Fibroblast of the aortic adventitia (primary cell): ENCODE measurements around the gene MAP4K3. TPM values are rescaled to one million over a fixed set of nuclear protein-coding genes. Genes with fewer than 3 reads are reported as not detected.
"Not testable (repeated sequence)": the region's sequence is repeated elsewhere in the genome, so short reads cannot be mapped to it uniquely, and the experiment has no call there.

Experiments
- DNase-seq: peaks from one replicate; pipeline ENCODE4 v3.0.0-alpha.2; 2010; ENCODE audit warnings: low read depth
- H3K4me3 ChIP-seq: 2 replicates; pipeline ENCODE4 v1.5.1; 2011; ENCODE audit warnings: low read depth, mild to moderate bottlenecking, control low read depth, low read length, moderate library complexity
- total RNA-seq: library from RNA; depleted of rRNA; stranded (reverse); fragments of >200 nt; gene quantifications from 2 replicates; pipeline ENCODE4 v1.2.3, GENCODE V29; 2012; ENCODE audit warnings: low replicate concordance
- TF ChIP-seq, protein P1 (sequence below): IDR thresholded peaks from 2 replicates; pipeline ENCODE4 v1.5.1; 2011; ENCODE audit warnings: mild to moderate bottlenecking, low read length, control low read depth, inconsistent platforms; ENCODE audit not compliant: insufficient read depth

MAP4K3 gene
- total RNA-seq, 1 donor: 48.0 TPM

DNA sequence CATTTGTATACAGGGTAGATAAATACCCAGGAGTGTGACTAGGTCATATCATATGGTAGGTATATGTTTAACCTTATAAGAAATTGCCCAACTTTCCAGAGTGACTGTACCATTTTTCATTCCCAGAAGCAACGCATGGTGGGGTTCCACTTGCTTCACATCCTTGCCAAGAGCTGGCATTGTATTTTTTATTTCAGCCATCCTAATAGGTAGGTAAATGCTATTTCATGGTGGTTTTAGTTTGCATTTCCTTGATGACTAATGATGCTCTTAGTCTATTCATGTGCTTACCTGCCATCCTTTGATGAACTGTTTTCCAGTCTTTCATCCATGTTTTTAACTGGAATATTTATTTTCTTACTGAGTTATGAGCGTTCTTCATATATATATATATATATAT, 51.9 kb downstream of the MAP4K3 start:
- DNase-seq: no peak
- no peak overlapping the region for H3K4me3 ChIP-seq
- TF ChIP-seq, protein P1, sequence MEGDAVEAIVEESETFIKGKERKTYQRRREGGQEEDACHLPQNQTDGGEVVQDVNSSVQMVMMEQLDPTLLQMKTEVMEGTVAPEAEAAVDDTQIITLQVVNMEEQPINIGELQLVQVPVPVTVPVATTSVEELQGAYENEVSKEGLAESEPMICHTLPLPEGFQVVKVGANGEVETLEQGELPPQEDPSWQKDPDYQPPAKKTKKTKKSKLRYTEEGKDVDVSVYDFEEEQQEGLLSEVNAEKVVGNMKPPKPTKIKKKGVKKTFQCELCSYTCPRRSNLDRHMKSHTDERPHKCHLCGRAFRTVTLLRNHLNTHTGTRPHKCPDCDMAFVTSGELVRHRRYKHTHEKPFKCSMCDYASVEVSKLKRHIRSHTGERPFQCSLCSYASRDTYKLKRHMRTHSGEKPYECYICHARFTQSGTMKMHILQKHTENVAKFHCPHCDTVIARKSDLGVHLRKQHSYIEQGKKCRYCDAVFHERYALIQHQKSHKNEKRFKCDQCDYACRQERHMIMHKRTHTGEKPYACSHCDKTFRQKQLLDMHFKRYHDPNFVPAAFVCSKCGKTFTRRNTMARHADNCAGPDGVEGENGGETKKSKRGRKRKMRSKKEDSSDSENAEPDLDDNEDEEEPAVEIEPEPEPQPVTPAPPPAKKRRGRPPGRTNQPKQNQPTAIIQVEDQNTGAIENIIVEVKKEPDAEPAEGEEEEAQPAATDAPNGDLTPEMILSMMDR: no peak

DNA sequence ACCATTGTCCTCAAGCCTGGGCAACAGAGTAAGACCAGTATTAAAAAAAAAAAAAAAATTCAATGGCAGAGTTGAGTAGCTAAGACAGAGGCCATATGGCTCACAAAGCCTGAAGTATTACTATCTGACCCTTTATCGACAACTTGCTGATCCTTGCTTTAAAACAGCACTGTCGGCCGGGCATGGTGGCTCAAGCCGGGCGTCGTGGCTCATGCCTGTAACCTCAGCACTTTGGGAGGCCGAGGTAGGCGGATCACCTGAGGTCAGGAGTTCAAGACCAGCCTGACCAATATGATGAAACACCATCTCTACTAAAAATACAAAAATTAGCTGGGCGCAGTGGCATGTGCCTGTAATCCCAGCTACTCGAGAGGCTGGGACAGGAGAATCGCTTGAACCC, 53.0 kb downstream of the MAP4K3 start:
- H3K4me3 ChIP-seq, DNase-seq: not testable (repeated sequence)

DNA sequence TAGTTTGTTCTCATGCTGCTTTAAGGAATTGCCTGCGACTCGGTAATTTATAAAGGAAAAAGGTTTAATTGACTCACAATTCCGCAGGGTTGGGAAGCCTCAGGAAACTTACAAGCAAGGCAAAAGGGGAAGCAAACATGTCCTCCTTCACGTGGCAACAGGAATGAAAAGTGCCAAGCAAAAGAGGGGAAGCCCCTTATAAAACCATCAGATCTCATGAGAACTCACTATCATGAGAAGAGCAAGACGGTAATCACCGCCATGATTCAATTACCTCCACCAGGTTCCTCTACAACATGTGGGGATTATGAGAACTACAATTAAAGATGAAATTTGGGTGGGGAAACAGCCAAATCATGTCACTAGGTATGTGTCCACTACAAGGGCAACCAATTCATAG, 53.9 kb downstream of the MAP4K3 start:
- H3K4me3 ChIP-seq: no peak overlapping the region
- no peak for DNase-seq
- TF ChIP-seq, protein P1: no peak

DNA sequence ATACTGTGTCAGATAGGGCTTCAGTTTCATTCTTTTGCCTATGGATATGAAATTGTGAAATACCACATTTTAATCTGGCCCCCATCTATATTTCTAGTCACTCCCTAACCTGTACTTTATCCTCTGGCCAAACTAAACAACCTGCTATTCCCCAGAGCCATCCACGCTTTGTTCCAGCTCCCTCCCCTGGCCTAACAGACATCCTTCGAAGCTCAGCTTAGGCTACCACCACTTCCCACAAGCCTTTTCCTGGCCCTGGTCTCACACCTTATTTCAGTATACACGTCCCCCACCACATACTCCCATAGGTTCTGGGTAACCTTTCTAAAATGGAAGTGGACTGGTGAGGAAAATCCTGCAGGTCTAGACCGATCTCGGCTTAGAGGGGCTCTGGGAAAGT, 55.4 kb downstream of the MAP4K3 start:
- no peak for DNase-seq
- TF ChIP-seq, protein P1: no peak
- H3K4me3 ChIP-seq: no peak overlapping the region

DNA sequence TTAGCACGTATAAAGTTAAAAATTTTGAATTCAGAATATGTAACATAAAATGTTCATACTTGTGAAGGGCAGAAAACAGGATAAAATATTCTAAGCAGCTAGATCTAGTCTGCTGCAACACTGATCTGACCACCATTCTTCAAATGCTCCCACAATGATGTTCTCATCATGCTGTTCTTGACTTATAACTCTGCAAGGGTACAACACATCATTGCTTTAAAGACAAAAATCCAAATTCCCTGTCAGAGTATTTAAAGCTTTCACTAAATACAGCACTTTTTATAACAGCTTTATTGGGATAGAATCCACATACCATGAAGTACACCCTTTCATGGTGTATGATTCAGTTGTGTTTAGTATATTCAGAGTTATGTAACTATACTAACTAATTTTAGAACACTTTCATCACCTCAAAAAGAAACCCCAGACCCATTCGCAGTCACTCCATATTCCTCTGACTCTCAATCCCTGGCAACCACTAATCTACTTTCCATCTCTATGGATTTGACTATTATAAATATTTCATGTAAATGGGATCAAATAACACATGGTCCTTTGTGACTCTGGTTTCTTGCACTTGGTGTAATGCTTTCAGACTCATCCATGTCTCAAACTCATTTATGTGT, 56.4 kb downstream of the MAP4K3 start:
- TF ChIP-seq, protein P1: no peak
- DNase-seq: peak; percentile 32
- no peak overlapping the region for H3K4me3 ChIP-seq

DNA sequence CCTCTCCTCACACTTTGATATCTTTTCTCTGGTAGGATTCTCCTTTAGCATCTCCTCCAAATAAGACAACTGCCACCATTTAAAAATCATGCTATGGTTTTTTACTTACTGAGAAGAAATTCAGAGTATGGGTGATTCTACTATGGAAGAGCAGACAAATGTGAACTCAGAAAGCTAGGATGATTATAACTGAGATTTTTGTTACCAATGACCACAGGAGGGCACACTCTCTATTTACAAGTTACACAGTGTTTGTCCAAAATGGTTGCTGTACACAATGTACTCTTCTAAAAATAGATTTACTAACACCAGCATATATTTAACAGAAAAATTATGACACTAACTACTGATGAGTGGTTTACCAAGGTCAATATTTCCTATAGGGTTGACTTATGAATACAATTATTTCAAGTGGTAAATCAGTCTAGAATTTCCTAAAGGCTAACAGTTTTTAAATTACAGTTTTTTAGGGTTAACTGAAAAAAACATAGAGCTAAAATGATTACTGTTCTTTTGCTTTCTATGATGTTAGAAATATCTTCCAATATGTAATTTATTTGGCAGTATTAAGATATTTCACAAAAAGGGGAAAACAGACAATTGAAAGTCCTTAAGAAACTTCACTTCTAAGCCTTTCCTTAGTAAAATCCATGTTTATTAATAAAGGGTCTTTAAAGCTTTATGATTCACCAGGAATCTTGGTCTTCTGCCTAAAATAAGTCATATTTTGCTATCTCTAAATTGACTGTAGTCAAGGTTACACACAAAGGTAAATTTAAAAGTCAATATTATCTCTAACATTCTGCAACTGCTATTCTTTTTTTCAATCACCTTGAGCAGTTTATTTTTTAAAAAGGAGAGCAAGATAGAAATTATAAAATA, 57.2 kb downstream of the MAP4K3 start:
- no peak overlapping the region for H3K4me3 ChIP-seq
- peak; percentile 78 for DNase-seq

DNA sequence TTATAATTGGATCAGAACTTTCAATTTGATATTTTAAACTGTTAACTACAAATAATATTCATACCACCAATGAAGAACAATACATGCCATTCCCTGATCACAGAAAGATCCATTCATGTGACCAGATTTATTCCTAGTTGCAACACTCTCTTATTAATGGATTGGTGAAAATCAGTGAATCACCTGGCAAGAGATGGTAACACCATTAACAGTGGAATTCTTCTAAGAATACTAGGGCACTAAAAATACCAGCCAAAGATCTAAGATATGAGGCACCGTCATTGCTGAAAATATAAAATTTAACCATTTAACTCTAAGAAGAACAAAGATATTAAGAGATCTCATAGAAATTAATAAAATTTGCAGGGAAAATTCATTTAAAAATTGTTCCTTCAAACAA, 58.1 kb downstream of the MAP4K3 start:
- no peak overlapping the region for H3K4me3 ChIP-seq
- TF ChIP-seq, protein P1: no peak
- no peak for DNase-seq

More for the DNA sequence above, 57.2 kb downstream of the MAP4K3 start:
- TF ChIP-seq, protein P1: peak; percentile 48
